ENCODE data around the gene DPP9.
"Not testable (repeated sequence)": the region's sequence is repeated elsewhere in the genome, so short reads cannot be mapped to it uniquely, and the experiment has no call there.

Gene DPP9

DNA sequence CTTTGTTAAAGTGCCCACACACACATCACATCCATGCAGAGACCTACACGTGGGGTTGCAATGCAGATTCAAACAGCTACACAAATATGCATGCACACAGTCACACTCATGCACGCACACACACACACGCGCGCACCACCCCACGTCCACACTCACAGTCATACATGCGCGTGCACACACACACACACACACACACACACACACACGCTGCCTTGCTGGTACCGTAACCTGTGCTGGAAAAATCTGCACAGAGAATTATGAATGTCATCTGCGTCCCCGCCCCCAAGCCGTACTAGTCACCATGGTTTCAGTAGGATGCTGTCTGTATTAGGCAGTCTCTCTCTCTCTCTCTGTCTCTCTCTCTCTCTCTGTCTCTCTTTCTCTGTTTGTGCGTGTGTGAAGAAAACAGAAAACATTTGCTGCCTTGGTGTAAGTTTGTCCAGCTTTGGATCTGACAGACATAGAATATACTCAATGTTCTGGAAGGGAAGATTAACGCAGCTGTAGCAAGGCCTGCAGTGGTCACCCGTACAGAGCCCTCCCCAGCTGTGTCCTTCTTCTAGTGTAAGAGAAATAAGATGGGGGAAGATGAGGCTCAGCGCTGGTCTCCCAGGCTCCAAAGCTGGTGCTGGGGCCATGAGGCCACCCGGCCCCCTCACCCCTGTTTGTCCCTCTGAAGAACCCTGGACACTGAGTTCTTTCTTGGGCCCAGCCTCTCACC is 26.4 kb upstream of the DPP9 start:
- no peak for TF ChIP-seq SP1 (IDR thresholded peaks at IDR 0.05)
- no peak for TF ChIP-seq ZNF384 (IDR thresholded peaks at IDR 0.05)
- TF ChIP-seq BHLHE40 (IDR thresholded peaks at IDR 0.05; ENCODE audit: borderline replicate concordance), result no peak
- TF ChIP-seq ARNT (IDR thresholded peaks at IDR 0.05), result no peak
- no peak for TF ChIP-seq FOXK2 (IDR thresholded peaks at IDR 0.05)
- TF ChIP-seq LEF1 (IDR thresholded peaks at IDR 0.05; ENCODE audit: borderline replicate concordance), result no peak
- TF ChIP-seq SUZ12 (IDR thresholded peaks at IDR 0.05), result no peak
- no peak for TF ChIP-seq HDGF (IDR thresholded peaks at IDR 0.05; ENCODE audit: borderline replicate concordance)
- TF ChIP-seq, protein P1, sequence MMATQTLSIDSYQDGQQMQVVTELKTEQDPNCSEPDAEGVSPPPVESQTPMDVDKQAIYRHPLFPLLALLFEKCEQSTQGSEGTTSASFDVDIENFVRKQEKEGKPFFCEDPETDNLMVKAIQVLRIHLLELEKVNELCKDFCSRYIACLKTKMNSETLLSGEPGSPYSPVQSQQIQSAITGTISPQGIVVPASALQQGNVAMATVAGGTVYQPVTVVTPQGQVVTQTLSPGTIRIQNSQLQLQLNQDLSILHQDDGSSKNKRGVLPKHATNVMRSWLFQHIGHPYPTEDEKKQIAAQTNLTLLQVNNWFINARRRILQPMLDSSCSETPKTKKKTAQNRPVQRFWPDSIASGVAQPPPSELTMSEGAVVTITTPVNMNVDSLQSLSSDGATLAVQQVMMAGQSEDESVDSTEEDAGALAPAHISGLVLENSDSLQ (IDR thresholded peaks at IDR 0.05), result no peak
- no peak for TF ChIP-seq L3MBTL2 (conservative IDR thresholded peaks at IDR 0.05)
- no peak for TF ChIP-seq CTBP1 (IDR thresholded peaks at IDR 0.05; ENCODE audit: borderline replicate concordance)
- no peak for TF ChIP-seq NFRKB (IDR thresholded peaks at IDR 0.05)
- no peak for TF ChIP-seq FOXM1 (IDR thresholded peaks at IDR 0.05; ENCODE audit: borderline replicate concordance)
- TF ChIP-seq ELF4 (IDR thresholded peaks at IDR 0.05), result no peak
- TF ChIP-seq TARDBP (IDR thresholded peaks at IDR 0.05), result no peak
- no peak for DNase-seq (ENCODE audit: extremely low spot score)
- ChIA-PET POLR2A (no interaction called here), CTCF (no interaction called here)

DNA sequence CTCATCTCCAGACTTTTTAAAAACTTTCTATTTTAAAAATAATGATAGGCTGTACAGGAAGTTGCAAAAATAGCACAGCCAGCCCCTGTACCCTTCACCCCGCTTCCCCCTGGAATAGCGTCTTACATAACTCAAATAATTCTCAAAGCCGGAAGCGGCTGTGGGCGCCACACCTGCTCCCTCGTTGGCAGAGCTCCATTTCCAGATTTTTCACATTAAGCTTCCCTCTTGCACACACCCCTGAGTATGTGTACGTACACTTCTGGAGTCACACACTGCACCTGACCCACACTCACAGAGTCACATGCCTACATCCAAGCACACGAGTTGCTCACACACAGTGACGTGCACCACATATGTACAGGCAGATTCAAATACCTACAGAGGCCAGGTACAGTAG is 24.9 kb upstream of the DPP9 start:
- DNase-seq (ENCODE audit: extremely low spot score), result no peak
- POLR2A ChIA-PET, result no interaction called here
- CTCF ChIA-PET, result no interaction called here
- TF ChIP-seq HDGF (IDR thresholded peaks at IDR 0.05; ENCODE audit: borderline replicate concordance) (no peak), ELF4 (IDR thresholded peaks at IDR 0.05) (no peak), FOXK2 (IDR thresholded peaks at IDR 0.05) (no peak), ARNT (IDR thresholded peaks at IDR 0.05) (no peak), CTBP1 (IDR thresholded peaks at IDR 0.05; ENCODE audit: borderline replicate concordance) (no peak), ZNF384 (IDR thresholded peaks at IDR 0.05) (no peak), FOXA1 (IDR thresholded peaks at IDR 0.05) (no peak), NFRKB (IDR thresholded peaks at IDR 0.05) (no peak), BHLHE40 (IDR thresholded peaks at IDR 0.05; ENCODE audit: borderline replicate concordance) (no peak), FOXM1 (IDR thresholded peaks at IDR 0.05; ENCODE audit: borderline replicate concordance) (no peak), TARDBP (IDR thresholded peaks at IDR 0.05) (no peak), LEF1 (IDR thresholded peaks at IDR 0.05; ENCODE audit: borderline replicate concordance) (no peak)
- TF ChIP-seq, protein P1 (IDR thresholded peaks at IDR 0.05), result no peak

DNA sequence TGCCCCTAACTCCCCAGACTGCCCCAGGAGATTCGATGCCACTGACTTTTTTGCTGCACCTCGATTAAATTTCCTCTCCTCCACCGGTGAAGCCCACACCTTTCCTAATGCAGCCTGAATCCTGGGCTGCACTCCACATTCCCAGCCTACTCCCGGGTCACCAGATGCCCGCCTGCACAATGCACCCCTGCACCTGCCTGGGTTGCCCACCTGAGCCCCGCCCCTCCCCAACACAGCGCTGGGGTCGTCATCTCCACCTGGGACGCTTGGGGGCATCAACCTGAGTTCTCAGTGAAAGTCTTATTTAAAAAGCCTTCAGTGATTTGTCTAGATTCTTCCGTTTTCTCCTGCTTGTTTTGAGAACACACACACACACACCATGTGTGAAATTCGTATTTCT is 24.5 kb upstream of the DPP9 start:
- no peak for TF ChIP-seq SP1 (IDR thresholded peaks at IDR 0.05)
- no peak for TF ChIP-seq ZNF384 (IDR thresholded peaks at IDR 0.05)
- no peak for TF ChIP-seq FOXA1 (IDR thresholded peaks at IDR 0.05)
- no peak for TF ChIP-seq FOXK2 (IDR thresholded peaks at IDR 0.05)
- TF ChIP-seq NFRKB (IDR thresholded peaks at IDR 0.05), result no peak
- no peak for TF ChIP-seq SUZ12 (IDR thresholded peaks at IDR 0.05)
- no peak for TF ChIP-seq BHLHE40 (IDR thresholded peaks at IDR 0.05; ENCODE audit: borderline replicate concordance)
- no peak for TF ChIP-seq LEF1 (IDR thresholded peaks at IDR 0.05; ENCODE audit: borderline replicate concordance)
- TF ChIP-seq CTBP1 (IDR thresholded peaks at IDR 0.05; ENCODE audit: borderline replicate concordance), result no peak
- TF ChIP-seq ARNT (IDR thresholded peaks at IDR 0.05), result no peak
- TF ChIP-seq TARDBP (IDR thresholded peaks at IDR 0.05), result no peak
- TF ChIP-seq HDGF (IDR thresholded peaks at IDR 0.05; ENCODE audit: borderline replicate concordance), result no peak
- ChIA-PET POLR2A (no interaction called here), CTCF (no interaction called here)
- no peak for DNase-seq (ENCODE audit: extremely low spot score)

DNA sequence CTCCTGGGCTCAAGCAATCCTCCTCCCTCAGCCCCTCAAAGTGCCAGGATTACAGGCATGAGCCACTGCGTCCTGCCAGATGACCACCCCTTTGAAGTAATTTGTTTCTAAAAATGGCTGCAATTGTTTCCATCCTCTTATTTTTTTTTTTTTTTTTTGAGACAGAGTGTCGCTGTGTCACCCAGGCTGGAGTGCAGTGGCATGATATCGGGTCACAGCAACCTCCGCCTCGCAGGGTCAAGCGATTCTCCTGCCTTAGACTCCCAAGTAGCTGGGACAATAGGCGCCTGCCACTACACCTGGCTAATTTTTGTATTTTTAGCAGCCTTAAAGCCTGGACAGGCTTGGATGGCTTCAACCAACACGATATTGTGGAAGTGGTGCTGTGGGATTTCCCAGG is 22.3 kb upstream of the DPP9 start:
- ChIA-PET POLR2A (no interaction called here), CTCF (no interaction called here)
- no peak for DNase-seq (ENCODE audit: extremely low spot score)
- TF ChIP-seq, protein P1 (IDR thresholded peaks at IDR 0.05), result no peak
- no peak for TF ChIP-seq TARDBP (IDR thresholded peaks at IDR 0.05)
- no peak for TF ChIP-seq ELF4 (IDR thresholded peaks at IDR 0.05)
- no peak for TF ChIP-seq ARNT (IDR thresholded peaks at IDR 0.05)
- no peak for TF ChIP-seq L3MBTL2 (conservative IDR thresholded peaks at IDR 0.05)
- no peak for TF ChIP-seq SUZ12 (IDR thresholded peaks at IDR 0.05)
- TF ChIP-seq FOXA1 (IDR thresholded peaks at IDR 0.05), result no peak

DNA sequence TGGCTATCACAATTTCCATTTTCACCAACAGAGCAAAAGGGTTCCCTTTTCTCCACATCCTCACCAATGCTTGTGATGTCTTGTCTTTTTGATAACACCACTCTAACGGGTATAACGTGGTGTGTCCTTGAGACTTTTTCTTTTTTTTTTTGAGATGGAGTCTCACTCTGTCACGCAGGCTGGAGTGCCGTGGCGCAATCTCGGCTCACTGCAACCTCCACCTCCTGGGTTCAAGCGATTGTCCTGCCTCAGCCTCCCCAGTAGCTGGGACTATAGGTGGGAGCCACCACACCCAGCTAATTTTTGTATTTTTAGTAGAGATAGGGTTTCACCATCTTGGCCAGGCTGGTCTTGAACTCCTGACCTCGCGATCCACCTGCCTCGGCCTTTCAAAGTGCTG is 21.5 kb upstream of the DPP9 start:
- CTCF ChIA-PET, result interaction anchor here (1.3 kb wide), 1 partner anchor 14 kb away, joined by 4 read pairs; no protein-coding TSS in a partner anchor
- DNase-seq (ENCODE audit: extremely low spot score); POLR2A ChIA-PET: not testable (repeated sequence)

DNA sequence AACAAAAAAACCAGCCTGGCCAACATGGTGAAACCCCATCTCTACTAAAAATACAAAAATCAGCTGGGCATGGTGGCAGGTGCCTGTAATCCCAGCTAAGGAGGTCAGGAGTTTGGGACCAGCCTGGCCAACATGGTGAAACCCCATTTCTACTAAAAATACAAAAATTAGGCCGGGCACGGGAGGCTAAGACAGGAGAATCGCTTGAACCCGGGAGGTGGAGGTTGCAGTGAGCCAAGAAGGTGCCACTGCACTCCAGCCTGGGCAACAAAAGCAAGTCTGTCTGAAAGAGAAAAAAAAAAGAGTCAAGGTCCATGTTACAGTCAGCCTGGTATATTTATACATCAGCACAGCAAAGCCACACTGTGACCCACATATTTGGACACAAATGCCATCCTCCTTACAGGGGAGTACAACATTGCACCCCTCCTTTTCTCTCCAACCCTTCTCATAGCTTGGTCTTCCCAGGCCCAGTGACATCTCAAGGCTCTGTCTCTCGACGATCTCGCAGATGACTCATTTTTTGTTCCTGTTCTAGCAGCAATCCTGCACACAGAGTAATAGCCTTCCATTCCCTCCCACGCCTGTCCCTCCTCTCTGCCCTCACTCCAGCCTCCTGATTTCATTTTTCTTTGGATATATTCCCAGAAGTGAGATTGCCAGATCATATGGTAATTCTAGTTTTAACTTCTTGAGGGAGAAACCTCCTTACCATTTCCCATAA is 21.0 kb upstream of the DPP9 start:
- CTCF ChIA-PET, result interaction anchor here (1.3 kb wide), 1 partner anchor 15 kb away, joined by 4 read pairs; no protein-coding TSS in a partner anchor
- no peak for DNase-seq (ENCODE audit: extremely low spot score)
- POLR2A ChIA-PET, result no interaction called here
- TF ChIP-seq TARDBP (IDR thresholded peaks at IDR 0.05), result no peak
- TF ChIP-seq ELF4 (IDR thresholded peaks at IDR 0.05), result no peak
- TF ChIP-seq FOXK2 (IDR thresholded peaks at IDR 0.05), result no peak
- TF ChIP-seq L3MBTL2 (conservative IDR thresholded peaks at IDR 0.05), result no peak
- TF ChIP-seq SP1 (IDR thresholded peaks at IDR 0.05), result no peak
- TF ChIP-seq FOXM1 (IDR thresholded peaks at IDR 0.05; ENCODE audit: borderline replicate concordance), result no peak
- TF ChIP-seq LEF1 (IDR thresholded peaks at IDR 0.05; ENCODE audit: borderline replicate concordance), result no peak
- TF ChIP-seq BHLHE40 (IDR thresholded peaks at IDR 0.05; ENCODE audit: borderline replicate concordance), result no peak
- TF ChIP-seq CTBP1 (IDR thresholded peaks at IDR 0.05; ENCODE audit: borderline replicate concordance), result no peak
- TF ChIP-seq ZNF384 (IDR thresholded peaks at IDR 0.05), result no peak
- no peak for TF ChIP-seq HDGF (IDR thresholded peaks at IDR 0.05; ENCODE audit: borderline replicate concordance)
- no peak for TF ChIP-seq SUZ12 (IDR thresholded peaks at IDR 0.05)

All from HEK293T (cell line).